ENCODE measurements around the gene SAMSN1.
A peak's percentile ranks its signal among the peaks of the same experiment; 100 is the strongest.
"Not testable (repeated sequence)": the region's sequence is repeated elsewhere in the genome, so short reads cannot be mapped to it uniquely, and the experiment has no call there.

SAMSN1 gene

GRCh38 chr21:14526836-14527695 lies 19.0 kb downstream of the SAMSN1 start:
- ATAC-seq = no peak
- H3K4me1 Mint-ChIP-seq = peaks cover 78% of the 10 kb centered on the region
- H3K27ac Mint-ChIP-seq = peak overlapping the region; percentile 90 to 97
- H3K4me3 Mint-ChIP-seq = peak overlapping the region; percentile 72 to 87
- no peak for DNase-seq
- no peaks in the 10 kb centered on the region for H3K27me3 Mint-ChIP-seq
- H3K9me3 Mint-ChIP-seq = no peaks in the 10 kb centered on the region

- ATAC-seq (no peak), DNase-seq (no peak)
- Mint-ChIP-seq H3K9me3 (no peaks in the 10 kb centered on the region), H3K4me3 (peak overlapping the region; percentile 78 to 87), H3K4me1 (peaks cover 80% of the 10 kb centered on the region), H3K27ac (peak overlapping the region; percentile 34 to 97), H3K27me3 (no peaks in the 10 kb centered on the region)
Measured at GRCh38 chr21:14526199-14526598, 19.9 kb downstream of the SAMSN1 start.

- DNase-seq (peak; percentile 32 to 59), ATAC-seq (peak; percentile 96)
- no peaks in the 10 kb centered on the region for H3K9me3 Mint-ChIP-seq
- peak overlapping the region; percentile 53 to 63 for H3K4me3 Mint-ChIP-seq
- no peaks in the 10 kb centered on the region for H3K27me3 Mint-ChIP-seq
- peak overlapping the region in 1 of 2 donors; percentile 38 for H3K27ac Mint-ChIP-seq
- H3K4me1 Mint-ChIP-seq = peaks cover 72% of the 10 kb centered on the region
Measured at GRCh38 chr21:14523234-14523633, 22.9 kb downstream of the SAMSN1 start.

GRCh38 chr21:14522736-14523135 lies 23.4 kb downstream of the SAMSN1 start:
- Mint-ChIP-seq H3K4me3 (no peak overlapping the region), H3K27me3 (no peaks in the 10 kb centered on the region), H3K4me1 (peaks cover 74% of the 10 kb centered on the region), H3K9me3 (no peaks in the 10 kb centered on the region), H3K27ac (no peak overlapping the region)
- ATAC-seq (no peak), DNase-seq (no peak)

- Mint-ChIP-seq H3K27me3 (no peaks in the 10 kb centered on the region), H3K27ac (peak overlapping the region in 1 of 2 donors; percentile 69), H3K4me3 (peak overlapping the region; percentile 28 to 46), H3K9me3 (no peaks in the 10 kb centered on the region), H3K4me1 (peaks cover 69% of the 10 kb centered on the region)
- ATAC-seq = no peak
- DNase-seq = no peak
Measured at GRCh38 chr21:14520535-14520934, 25.6 kb downstream of the SAMSN1 start.

- DNase-seq = no peak
- Mint-ChIP-seq H3K27ac (peak overlapping the region in 1 of 2 donors; percentile 59), H3K9me3 (no peaks in the 10 kb centered on the region), H3K4me1 (peaks cover 70% of the 10 kb centered on the region), H3K4me3 (no peak overlapping the region), H3K27me3 (no peaks in the 10 kb centered on the region)
- ATAC-seq = no peak
Measured at GRCh38 chr21:14519000-14519399, 27.1 kb downstream of the SAMSN1 start.

GRCh38 chr21:14513804-14514203 lies 32.3 kb downstream of the SAMSN1 start:
- no peak for ATAC-seq
- H3K4me3 Mint-ChIP-seq = no peak overlapping the region

GRCh38 chr21:14506859-14507457 lies 39.2 kb downstream of the SAMSN1 start:
- not testable (repeated sequence) for DNase-seq, H3K27me3 Mint-ChIP-seq, ATAC-seq, H3K4me3 Mint-ChIP-seq, H3K27ac Mint-ChIP-seq
- Mint-ChIP-seq H3K9me3 (peaks cover 10 to 29% of the 10 kb centered on the region in 2 donors), H3K4me1 (peaks cover 75% of the 10 kb centered on the region)

More at GRCh38 chr21:14513804-14514203, 32.3 kb downstream of the SAMSN1 start:
- H3K27ac Mint-ChIP-seq = peak overlapping the region in 1 of 2 donors; percentile 2
- peaks cover 5 to 18% of the 10 kb centered on the region in 2 donors for H3K9me3 Mint-ChIP-seq
- peaks cover 60% of the 10 kb centered on the region for H3K4me1 Mint-ChIP-seq
- no peaks in the 10 kb centered on the region for H3K27me3 Mint-ChIP-seq
- no peak for DNase-seq

GRCh38 chr21:14500873-14501272 lies 45.2 kb downstream of the SAMSN1 start:
- DNase-seq (no peak), ATAC-seq (no peak)
- Mint-ChIP-seq H3K4me3 (no peak overlapping the region), H3K4me1 (peaks cover 55% of the 10 kb centered on the region), H3K27ac (peak overlapping the region in 1 of 2 donors; percentile 36), H3K27me3 (no peaks in the 10 kb centered on the region), H3K9me3 (peaks cover 0 to 7% of the 10 kb centered on the region in 2 donors)

GRCh38 chr21:14499316-14499715 lies 46.8 kb downstream of the SAMSN1 start:
- DNase-seq (no peak), ATAC-seq (no peak)
- no peaks in the 10 kb centered on the region for H3K27me3 Mint-ChIP-seq
- peaks cover 54% of the 10 kb centered on the region for H3K4me1 Mint-ChIP-seq
- H3K4me3 Mint-ChIP-seq = no peak overlapping the region
- H3K9me3 Mint-ChIP-seq = peaks cover 0 to 4% of the 10 kb centered on the region in 2 donors
- H3K27ac Mint-ChIP-seq = no peak overlapping the region

GRCh38 chr21:14497825-14498224 lies 48.3 kb downstream of the SAMSN1 start:
- ATAC-seq = no peak
- H3K4me3 Mint-ChIP-seq = no peak overlapping the region

GRCh38 chr21:14495075-14495474 lies 51.0 kb downstream of the SAMSN1 start:
- Mint-ChIP-seq H3K4me1 (peaks cover 57% of the 10 kb centered on the region), H3K27me3 (no peaks in the 10 kb centered on the region), H3K27ac (peak overlapping the region in 1 of 2 donors; percentile 50), H3K4me3 (no peak overlapping the region), H3K9me3 (no peaks in the 10 kb centered on the region)
- ATAC-seq = no peak
- no peak for DNase-seq

More at GRCh38 chr21:14497825-14498224, 48.3 kb downstream of the SAMSN1 start:
- DNase-seq = no peak
- Mint-ChIP-seq H3K27me3 (no peaks in the 10 kb centered on the region), H3K4me1 (peaks cover 54% of the 10 kb centered on the region), H3K9me3 (no peaks in the 10 kb centered on the region), H3K27ac (no peak overlapping the region)

- ATAC-seq, DNase-seq, H3K9me3 Mint-ChIP-seq, H3K27me3 Mint-ChIP-seq, H3K4me3 Mint-ChIP-seq: not testable (repeated sequence)
- H3K27ac Mint-ChIP-seq = peak overlapping the region in 1 of 2 donors; percentile 27
- H3K4me1 Mint-ChIP-seq = peaks cover 54% of the 10 kb centered on the region
Measured at GRCh38 chr21:14494181-14494580, 51.9 kb downstream of the SAMSN1 start.

GRCh38 chr21:14493731-14494130 lies 52.4 kb downstream of the SAMSN1 start:
- Mint-ChIP-seq H3K4me3 (no peak overlapping the region), H3K27me3 (no peaks in the 10 kb centered on the region), H3K4me1 (peaks cover 58% of the 10 kb centered on the region), H3K27ac (peak overlapping the region in 1 of 2 donors; percentile 94), H3K9me3 (no peaks in the 10 kb centered on the region)
- DNase-seq (no peak), ATAC-seq (no peak)

GRCh38 chr21:14492931-14493330 lies 53.2 kb downstream of the SAMSN1 start:
- ATAC-seq (peak; percentile 29), DNase-seq (no peak)
- Mint-ChIP-seq H3K27ac (peak overlapping the region in 1 of 2 donors; percentile 94), H3K27me3 (no peaks in the 10 kb centered on the region), H3K4me3 (no peak overlapping the region), H3K4me1 (peaks cover 66% of the 10 kb centered on the region), H3K9me3 (no peaks in the 10 kb centered on the region)

- Mint-ChIP-seq H3K4me1 (peaks cover 74% of the 10 kb centered on the region), H3K9me3 (no peaks in the 10 kb centered on the region), H3K27me3 (no peaks in the 10 kb centered on the region), H3K4me3 (no peak overlapping the region), H3K27ac (peak overlapping the region; percentile 12 to 26)
- ATAC-seq (no peak), DNase-seq (no peak)
Measured at GRCh38 chr21:14491269-14491681, 54.8 kb downstream of the SAMSN1 start.

Measured in stimulated activated naive CD8-positive, alpha-beta T cell treated with anti-CD3 and anti-CD28 coated beads, Interleukin-15, amount 100 ng/mL, for 72 hours (primary cell).